Gastrocnemius medialis (tissue), 4 donors: Measurements from ENCODE around the gene PTGS1. TPM values are rescaled to one million over a fixed set of nuclear protein-coding genes. Genes with fewer than 3 reads are reported as not detected.

ENCODE experiments used
- ATAC-seq, 2 donors: fragments of 150-250 bp; one replicate each; pipeline ENCODE4 v1.9.1; 2016
- DNase-seq, 2 donors: peaks; one replicate each; pipeline ENCODE4 v3.0.0-alpha.2; 2019
- H3K27ac ChIP-seq, 4 donors: fragments of 200-600 bp; sonication (generic); 1 replicate in 1 of 4; 2 replicates in 3 of 4; pipeline ENCODE4 v1.5.1; 2016 to 2018; ENCODE audit warnings: mild to moderate bottlenecking in 2 of 4, moderate library complexity in 1 of 4
- H3K27me3 ChIP-seq, 3 donors: fragments of 200-600 bp; sonication (generic) in 2 of 3; 1 replicate in 1 of 3; 2 replicates in 2 of 3; pipeline versions ENCODE4 v1.5.1 to v1.6.0; 2016 to 2019; ENCODE audit warnings: mild to moderate bottlenecking in 1 of 3, moderate library complexity in 1 of 3
- H3K36me3 ChIP-seq, 2 donors: fragments of 200-600 bp; sonication (generic) in 1 of 2; one replicate each; pipeline ENCODE4 v1.5.1; 2017 to 2018
- H3K4me1 ChIP-seq, 2 donors: fragments of 200-600 bp; sonication (generic) in 1 of 2; one replicate each; pipeline ENCODE4 v1.5.1; 2016 to 2017; ENCODE audit warnings: mild to moderate bottlenecking in 2 of 2
- H3K4me3 ChIP-seq, 4 donors: fragments of 200-600 bp; sonication (generic) in 3 of 4; 1 replicate in 1 of 4; 2 replicates in 3 of 4; pipeline ENCODE4 v1.5.1; 2016 to 2019; ENCODE audit warnings: mild to moderate bottlenecking in 2 of 4
- H3K9me3 ChIP-seq, 3 donors: fragments of 200-600 bp; sonication (generic) in 2 of 3; 1 replicate in 1 of 3; 2 replicates in 2 of 3; pipeline ENCODE4 v1.5.1; 2016 to 2019
- CTCF ChIP-seq, 5 experiments: fragments of 450-650 bp in 3 of 5; fragments of 200-600 bp in 2 of 5; sonication (generic) in 2 of 5; IDR thresholded peaks in 4 of 5; conservative IDR thresholded peaks in 1 of 5; 1 replicate in 4 of 5; 2 replicates in 1 of 5; pipeline ENCODE4 v1.5.1; 2016 to 2019; ENCODE audit warnings: antibody characterized with exemption in 5 of 5, mild to moderate bottlenecking in 3 of 5, moderate library complexity in 3 of 5
- POLR2A ChIP-seq, 2 donors: fragments of 450-650 bp; IDR thresholded peaks; one replicate each; pipeline ENCODE4 v1.6.1; 2017; ENCODE audit warnings: antibody characterized with exemption in 2 of 2, mild to moderate bottlenecking in 2 of 2, moderate library complexity in 2 of 2
- in situ Hi-C, 4 donors: fragments of 200-750 bp; cut with MboI; loops; one replicate each; pipeline versions ENCODE4 v1.15.0 to v1.8.0; 2017; ENCODE audit warnings: low sequenced_read_pairs in 4 of 4
- intact Hi-C: fragments of 100-400 bp; cut with DNase I; formaldehyde crosslinking; loops from one replicate; pipeline ENCODE4 v1.15.1; 2023; ENCODE audit warnings: low total_unique reads
- total RNA-seq, 4 donors: library from RNA; depleted of rRNA; stranded (reverse); fragments of >200 nt; gene quantifications; one replicate each; pipeline versions ENCODE4 v1.1.0 to v1.2.3, GENCODE V29; 2016

PTGS1 gene
- total RNA-seq, 4 donors from 2014 or later: 0.78 to 1.8 (median 1.0) TPM

GRCh38 chr9:122333169-122333808 is 37.5 kb upstream of the PTGS1 start:
- TF ChIP-seq POLR2A (IDR thresholded peaks at IDR 0.05) (no peak), CTCF (IDR thresholded peaks at IDR 0.05 in 4 of 5, conservative IDR thresholded peaks at IDR 0.05 in 1 of 5) (no peak)
- H3K27me3 ChIP-seq: no peaks in the 10 kb centered on the region
- ATAC-seq (no peak), DNase-seq (no peak)
- no peak overlapping the region for H3K4me3 ChIP-seq
- no peaks in the 10 kb centered on the region for H3K36me3 ChIP-seq
- in situ Hi-C loops: no loop called here
- H3K27ac ChIP-seq: no peak overlapping the region
- peaks cover 20 to 22% of the 10 kb centered on the region in 2 donors for H3K4me1 ChIP-seq
- H3K9me3 ChIP-seq: no peaks in the 10 kb centered on the region
- intact Hi-C loops: no loop called here

GRCh38 chr9:122334916-122335315 is 35.9 kb upstream of the PTGS1 start:
- no peak for TF ChIP-seq CTCF (IDR thresholded peaks at IDR 0.05 in 4 of 5, conservative IDR thresholded peaks at IDR 0.05 in 1 of 5)
- Histone ChIP-seq H3K27ac (no peak overlapping the region), H3K9me3 (no peaks in the 10 kb centered on the region), H3K4me3 (no peak overlapping the region), H3K36me3 (no peaks in the 10 kb centered on the region), H3K27me3 (no peaks in the 10 kb centered on the region), H3K4me1 (peaks cover 20 to 22% of the 10 kb centered on the region in 2 donors)
- intact Hi-C loops (no loop called here), in situ Hi-C loops (no loop called here)
- DNase-seq (no peak), ATAC-seq (no peak)

- TF ChIP-seq POLR2A (IDR thresholded peaks at IDR 0.05) (no peak), CTCF (IDR thresholded peaks at IDR 0.05 in 4 of 5, conservative IDR thresholded peaks at IDR 0.05 in 1 of 5) (no peak)
- Histone ChIP-seq H3K4me3 (no peak overlapping the region), H3K27me3 (no peaks in the 10 kb centered on the region), H3K9me3 (no peaks in the 10 kb centered on the region), H3K4me1 (peaks cover 22 to 23% of the 10 kb centered on the region in 2 donors), H3K27ac (no peak overlapping the region), H3K36me3 (no peaks in the 10 kb centered on the region)
- ATAC-seq: no peak
- intact Hi-C loops (no loop called here), in situ Hi-C loops (no loop called here)
- no peak for DNase-seq
Observed at GRCh38 chr9:122336189-122336588, 34.6 kb upstream of the PTGS1 start.

- Histone ChIP-seq H3K27ac (no peak overlapping the region), H3K36me3 (no peaks in the 10 kb centered on the region), H3K4me3 (no peak overlapping the region), H3K27me3 (no peaks in the 10 kb centered on the region), H3K9me3 (no peaks in the 10 kb centered on the region), H3K4me1 (peaks cover 16 to 21% of the 10 kb centered on the region in 2 donors)
- in situ Hi-C loops (no loop called here), intact Hi-C loops (no loop called here)
- ATAC-seq: no peak
- no peak for DNase-seq
- TF ChIP-seq CTCF (IDR thresholded peaks at IDR 0.05 in 4 of 5, conservative IDR thresholded peaks at IDR 0.05 in 1 of 5): no peak
- no peak for TF ChIP-seq POLR2A (IDR thresholded peaks at IDR 0.05)
Observed at GRCh38 chr9:122336866-122337555, 33.8 kb upstream of the PTGS1 start.
